GM12875 (cell line): ENCODE results near the gene GPATCH1.

Experiments
- H3K4me3 ChIP-seq: one replicate; pipeline ENCODE4 v1.5.1; 2011; ENCODE audit warnings: low read depth, low read length, control low read depth
- CTCF ChIP-seq: IDR thresholded peaks from 2 replicates; pipeline ENCODE4 v1.5.1; 2011; ENCODE audit warnings: low read depth, mild to moderate bottlenecking, control low read depth, inconsistent platforms, low read length, moderate library complexity, borderline replicate concordance; ENCODE audit not compliant: insufficient read depth

GPATCH1 gene

GRCh38 chr19:33090179-33090578 is 9.2 kb downstream of the GPATCH1 start:
- TF ChIP-seq CTCF, result no peak

GRCh38 chr19:33093420-33094210 is 12.6 kb downstream of the GPATCH1 start:
- no peak for TF ChIP-seq CTCF
- H3K4me3 ChIP-seq, result no peak overlapping the region

More at GRCh38 chr19:33090179-33090578, 9.2 kb downstream of the GPATCH1 start:
- no peak overlapping the region for H3K4me3 ChIP-seq

GRCh38 chr19:33094436-33095067 is 13.6 kb downstream of the GPATCH1 start:
- no peak for TF ChIP-seq CTCF
- H3K4me3 ChIP-seq, result no peak overlapping the region

- TF ChIP-seq CTCF, result no peak
- H3K4me3 ChIP-seq, result no peak overlapping the region
Measured at GRCh38 chr19:33096005-33096404, 15.0 kb downstream of the GPATCH1 start.

- TF ChIP-seq CTCF, result no peak
- no peak overlapping the region for H3K4me3 ChIP-seq
Measured at GRCh38 chr19:33098055-33098534, 17.1 kb downstream of the GPATCH1 start.

- no peak overlapping the region for H3K4me3 ChIP-seq
- TF ChIP-seq CTCF, result no peak
Measured at GRCh38 chr19:33100894-33101644, 20.1 kb downstream of the GPATCH1 start.

GRCh38 chr19:33102893-33103292 is 21.9 kb downstream of the GPATCH1 start:
- no peak overlapping the region for H3K4me3 ChIP-seq
- no peak for TF ChIP-seq CTCF
